HG03469 (cell line): ENCODE data around the gene TRIM32.

ENCODE experiments used
- ATAC-seq: cut with Tn5 transposase; IDR thresholded peaks from one replicate; pipeline ENCODE4 v1.9.1; 2021; ENCODE audit warnings: mild to moderate bottlenecking, moderate library complexity, moderate number of reproducible peaks; ENCODE audit not compliant: unreplicated experiment

The TRIM32 gene

DNA sequence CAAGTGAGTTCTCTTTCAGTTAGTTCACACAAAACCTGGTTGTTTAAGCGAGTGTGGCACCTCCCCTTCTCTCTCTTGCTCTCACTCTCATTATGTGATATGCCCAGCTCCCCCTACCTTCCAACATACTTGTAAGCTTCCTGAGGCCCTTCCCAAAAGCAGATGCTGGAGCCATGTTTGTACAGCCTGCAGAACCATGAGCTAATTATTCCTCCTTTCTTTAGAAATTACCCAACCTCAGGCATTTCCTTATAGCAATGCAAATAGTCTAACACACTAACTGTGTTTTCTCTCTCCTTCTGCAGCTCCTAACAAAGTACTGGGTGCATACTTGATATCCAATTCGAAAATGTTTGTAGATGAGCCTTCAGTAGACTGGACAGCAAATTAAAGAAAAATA lies 62.7 kb downstream of the TRIM32 start:
- no peak for ATAC-seq

DNA sequence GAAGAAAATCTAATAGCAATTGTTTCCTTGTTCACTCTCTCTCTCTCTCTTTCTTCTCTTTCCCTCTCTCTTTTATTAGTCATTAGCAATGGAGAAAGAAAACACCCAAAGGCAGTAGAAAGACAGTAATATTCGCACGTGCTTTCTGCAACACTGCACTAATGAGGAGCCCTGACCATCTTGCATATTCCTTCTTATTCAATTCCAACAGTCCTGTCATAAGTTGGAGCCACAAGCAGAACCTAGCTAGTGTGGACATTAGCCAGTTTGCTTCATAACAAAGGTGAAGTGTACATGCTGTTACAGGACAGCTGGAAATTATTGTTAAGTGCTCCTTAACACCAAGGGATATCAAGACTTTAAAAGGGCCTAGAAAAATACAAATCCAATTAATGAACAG lies 63.4 kb downstream of the TRIM32 start:
- no peak for ATAC-seq
